Parathyroid adenoma (tissue), 2 donors: ENCODE measurements around the gene PBXIP1.

Source experiments
- H2AFZ ChIP-seq: fragments of 300-600 bp; sonication (generic); one replicate; pipeline ENCODE4 v1.7.0; 2017; ENCODE audit warnings: antibody characterized with exemption, mild to moderate bottlenecking
- H3K27ac ChIP-seq: fragments of 300-600 bp; sonication (generic); one replicate; pipeline ENCODE4 v1.7.0; 2017
- H3K27me3 ChIP-seq: fragments of 300-600 bp; sonication (generic); one replicate; pipeline ENCODE4 v1.7.0; 2017; ENCODE audit warnings: low read length; ENCODE audit not compliant: control insufficient read depth, insufficient read depth
- H3K36me3 ChIP-seq: fragments of 300-600 bp; sonication (generic); one replicate; pipeline ENCODE4 v1.7.0; 2017; ENCODE audit warnings: low read length; ENCODE audit not compliant: control insufficient read depth, insufficient read depth
- H3K4me1 ChIP-seq: fragments of 300-600 bp; sonication (generic); one replicate; pipeline ENCODE4 v1.7.0; 2017; ENCODE audit warnings: control low read depth
- H3K4me2 ChIP-seq: fragments of 300-600 bp; sonication (generic); one replicate; pipeline ENCODE4 v1.7.0; 2017; ENCODE audit warnings: low read length
- H3K4me3 ChIP-seq: fragments of 300-600 bp; sonication (generic); one replicate; pipeline ENCODE4 v1.7.0; 2017; ENCODE audit warnings: low read depth, low read length
- H3K79me2 ChIP-seq: fragments of 300-600 bp; sonication (generic); one replicate; pipeline ENCODE4 v1.7.0; 2017; ENCODE audit warnings: control low read depth
- H3K9ac ChIP-seq: fragments of 300-600 bp; sonication (generic); one replicate; pipeline ENCODE4 v1.7.0; 2017; ENCODE audit warnings: mild to moderate bottlenecking
- H3K9me3 ChIP-seq: fragments of 300-600 bp; sonication (generic); one replicate; pipeline ENCODE4 v1.7.0; 2017; ENCODE audit warnings: low read length; ENCODE audit not compliant: control insufficient read depth
- TF ChIP-seq, protein P1 (sequence below): fragments of 300-600 bp; sonication (generic); IDR thresholded peaks from one replicate; pipeline ENCODE4 v1.7.0; 2017; ENCODE audit warnings: antibody characterized with exemption, mild to moderate bottlenecking
- donor health status: primary hyperparathyroidism.

PBXIP1 gene, protein sequence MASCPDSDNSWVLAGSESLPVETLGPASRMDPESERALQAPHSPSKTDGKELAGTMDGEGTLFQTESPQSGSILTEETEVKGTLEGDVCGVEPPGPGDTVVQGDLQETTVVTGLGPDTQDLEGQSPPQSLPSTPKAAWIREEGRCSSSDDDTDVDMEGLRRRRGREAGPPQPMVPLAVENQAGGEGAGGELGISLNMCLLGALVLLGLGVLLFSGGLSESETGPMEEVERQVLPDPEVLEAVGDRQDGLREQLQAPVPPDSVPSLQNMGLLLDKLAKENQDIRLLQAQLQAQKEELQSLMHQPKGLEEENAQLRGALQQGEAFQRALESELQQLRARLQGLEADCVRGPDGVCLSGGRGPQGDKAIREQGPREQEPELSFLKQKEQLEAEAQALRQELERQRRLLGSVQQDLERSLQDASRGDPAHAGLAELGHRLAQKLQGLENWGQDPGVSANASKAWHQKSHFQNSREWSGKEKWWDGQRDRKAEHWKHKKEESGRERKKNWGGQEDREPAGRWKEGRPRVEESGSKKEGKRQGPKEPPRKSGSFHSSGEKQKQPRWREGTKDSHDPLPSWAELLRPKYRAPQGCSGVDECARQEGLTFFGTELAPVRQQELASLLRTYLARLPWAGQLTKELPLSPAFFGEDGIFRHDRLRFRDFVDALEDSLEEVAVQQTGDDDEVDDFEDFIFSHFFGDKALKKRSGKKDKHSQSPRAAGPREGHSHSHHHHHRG

DNA sequence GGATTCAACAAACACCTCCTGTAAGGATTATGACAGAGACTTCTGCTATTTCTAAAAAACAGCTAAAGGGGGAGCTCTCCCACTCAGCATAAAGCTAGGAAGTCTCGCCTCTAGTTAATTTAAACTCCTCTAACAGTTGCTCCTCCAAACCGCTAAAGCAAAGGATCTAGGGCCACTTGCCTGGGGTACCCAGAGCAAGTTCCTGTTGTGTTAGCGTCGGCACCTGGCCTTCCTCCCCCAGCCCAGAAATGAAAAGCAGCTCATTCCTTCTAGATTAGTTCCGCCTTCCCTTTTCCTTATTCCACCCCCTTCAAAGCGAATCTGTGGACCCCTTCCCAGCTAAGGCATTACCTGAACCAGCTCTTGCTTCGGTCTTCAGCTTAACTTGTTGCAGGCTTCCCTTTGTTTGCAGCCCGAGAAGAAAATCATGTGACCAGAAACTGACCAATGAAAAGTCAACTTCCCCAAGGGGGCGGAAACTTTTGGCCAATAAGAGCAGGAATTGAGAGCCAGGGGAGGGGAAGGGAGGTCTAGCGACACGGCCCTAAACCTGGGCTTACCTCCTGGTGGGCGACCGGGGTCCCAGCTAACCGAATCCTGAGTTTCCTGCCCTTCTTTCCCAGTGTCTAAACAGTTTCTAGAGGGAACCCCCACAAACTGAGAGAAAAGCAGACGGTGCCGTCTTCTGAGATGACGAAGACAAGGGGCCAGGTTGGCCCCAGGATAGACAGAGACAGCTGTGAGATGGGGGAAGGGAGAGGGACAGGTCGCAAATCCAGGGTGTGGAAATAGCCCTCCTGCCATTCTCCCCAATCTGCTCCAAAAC is at the start of gene PBXIP1:
PBXIP1 (minus strand) TSS at position 382 of the 826 bp plus-strand sequence. CDS start 2,378 bp downstream, outside the sequence.
- Histone ChIP-seq H3K9me3 (no peaks in the 10 kb centered on the region), H2AFZ (peak within 1 kb of the TSS; percentile 73), H3K4me3 (peak within 1 kb of the TSS; percentile 85), H3K4me1 (peaks cover 17% of the 10 kb centered on the region), H3K79me2 (no peaks in the 10 kb centered on the region), H3K27ac (peak within 1 kb of the TSS; percentile 56), H3K27me3 (no peaks in the 10 kb centered on the region), H3K36me3 (no peaks in the 10 kb centered on the region), H3K9ac (no peak within 1 kb of the TSS), H3K4me2 (peak within 1 kb of the TSS; percentile 85)
- TF ChIP-seq, protein P1, sequence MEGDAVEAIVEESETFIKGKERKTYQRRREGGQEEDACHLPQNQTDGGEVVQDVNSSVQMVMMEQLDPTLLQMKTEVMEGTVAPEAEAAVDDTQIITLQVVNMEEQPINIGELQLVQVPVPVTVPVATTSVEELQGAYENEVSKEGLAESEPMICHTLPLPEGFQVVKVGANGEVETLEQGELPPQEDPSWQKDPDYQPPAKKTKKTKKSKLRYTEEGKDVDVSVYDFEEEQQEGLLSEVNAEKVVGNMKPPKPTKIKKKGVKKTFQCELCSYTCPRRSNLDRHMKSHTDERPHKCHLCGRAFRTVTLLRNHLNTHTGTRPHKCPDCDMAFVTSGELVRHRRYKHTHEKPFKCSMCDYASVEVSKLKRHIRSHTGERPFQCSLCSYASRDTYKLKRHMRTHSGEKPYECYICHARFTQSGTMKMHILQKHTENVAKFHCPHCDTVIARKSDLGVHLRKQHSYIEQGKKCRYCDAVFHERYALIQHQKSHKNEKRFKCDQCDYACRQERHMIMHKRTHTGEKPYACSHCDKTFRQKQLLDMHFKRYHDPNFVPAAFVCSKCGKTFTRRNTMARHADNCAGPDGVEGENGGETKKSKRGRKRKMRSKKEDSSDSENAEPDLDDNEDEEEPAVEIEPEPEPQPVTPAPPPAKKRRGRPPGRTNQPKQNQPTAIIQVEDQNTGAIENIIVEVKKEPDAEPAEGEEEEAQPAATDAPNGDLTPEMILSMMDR = no peak

DNA sequence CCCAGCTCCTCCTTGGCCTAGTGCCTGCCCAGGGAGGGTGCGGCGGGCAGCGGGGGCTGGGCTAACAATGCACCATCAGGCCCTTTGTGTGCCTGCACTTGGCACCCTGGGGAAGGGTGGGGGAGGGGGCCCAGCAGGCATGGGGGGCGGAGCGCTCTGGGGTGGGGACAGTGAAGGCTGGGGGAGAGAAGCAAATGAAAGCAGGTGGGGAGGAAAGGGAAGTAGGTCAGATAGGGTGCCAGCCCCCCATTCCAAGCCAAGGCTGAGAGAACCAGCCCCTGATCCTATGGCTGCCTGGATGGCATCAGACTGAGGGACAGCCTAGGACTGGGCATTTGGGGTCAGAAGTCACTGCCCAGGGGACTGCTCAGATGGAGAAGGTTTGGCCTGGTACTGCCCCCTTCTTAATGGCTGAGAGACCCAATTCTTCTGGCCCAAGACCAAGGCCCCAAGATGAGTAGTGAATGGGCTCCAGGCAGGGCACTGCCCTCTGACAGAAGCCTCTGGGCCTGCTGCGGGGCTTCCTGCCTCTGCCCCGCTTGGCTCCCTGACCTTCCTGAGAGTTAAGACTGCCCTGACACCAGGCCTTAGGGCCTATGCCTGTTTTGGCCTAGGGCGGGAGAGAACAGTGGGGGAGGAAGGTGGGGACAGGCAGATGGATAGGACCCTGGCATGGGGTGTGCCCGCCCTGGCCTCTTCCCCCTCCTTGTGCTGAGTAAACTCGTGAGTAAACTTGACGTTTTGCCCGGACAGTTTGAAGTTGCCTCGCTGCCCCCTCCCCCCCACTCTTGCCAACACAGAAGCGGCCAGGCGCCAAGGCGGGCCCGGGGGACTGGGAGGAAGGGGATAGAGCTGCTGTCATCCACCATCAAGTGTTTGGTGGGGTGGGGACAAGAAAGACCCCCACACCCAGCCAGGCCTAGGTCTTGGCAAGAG is 49.4 kb upstream of the PBXIP1 start:
- TF ChIP-seq, protein P1 = no peak
- Histone ChIP-seq H3K79me2 (peaks cover 7% of the 10 kb centered on the region), H3K4me3 (peak overlapping the region; percentile 99), H3K36me3 (no peaks in the 10 kb centered on the region), H3K4me1 (peaks cover 10% of the 10 kb centered on the region), H3K9me3 (no peaks in the 10 kb centered on the region), H3K27me3 (no peaks in the 10 kb centered on the region), H3K27ac (peak overlapping the region; percentile 54), H3K9ac (no peak overlapping the region), H3K4me2 (peak overlapping the region; percentile 99), H2AFZ (no peak overlapping the region)

DNA sequence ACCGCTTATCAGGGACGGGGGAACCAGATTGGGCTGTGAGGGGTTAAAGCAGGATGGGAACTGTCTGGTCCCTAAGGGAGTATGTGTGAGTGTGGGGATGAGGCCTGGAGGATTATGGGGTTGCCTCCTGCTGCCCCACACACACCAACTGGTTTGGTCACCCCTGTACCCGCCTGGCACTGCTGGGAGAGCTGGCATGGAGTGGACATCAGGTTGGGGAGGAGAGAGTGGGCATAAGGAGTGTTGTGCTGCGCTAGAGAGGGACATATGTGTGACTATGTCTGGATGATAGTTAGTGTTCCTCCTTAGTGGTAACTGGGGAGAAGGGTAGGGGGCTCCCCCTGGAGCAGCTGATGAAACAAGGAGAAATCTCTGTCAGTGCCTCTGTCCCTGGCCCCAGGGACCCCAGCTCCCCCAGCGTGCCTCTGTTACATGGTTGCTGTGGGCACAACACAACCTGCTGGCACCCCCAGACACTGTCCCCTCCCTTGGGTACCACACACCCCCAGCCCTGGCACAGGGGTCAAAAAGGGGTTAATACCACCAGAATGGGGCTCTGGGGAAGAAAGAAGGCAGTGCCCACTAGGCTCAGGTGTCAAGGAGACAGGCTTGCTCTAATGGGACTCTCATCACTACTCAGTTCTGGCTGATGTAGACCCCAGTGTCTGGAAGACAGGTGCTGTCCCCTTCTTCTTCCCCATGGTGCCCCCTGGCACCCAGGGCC is 48.6 kb upstream of the PBXIP1 start:
- peak overlapping the region; percentile 99 for H3K4me3 ChIP-seq
- TF ChIP-seq, protein P1 = no peak
- H3K27me3 ChIP-seq = no peaks in the 10 kb centered on the region
- no peaks in the 10 kb centered on the region for H3K36me3 ChIP-seq
- H3K27ac ChIP-seq = peak overlapping the region; percentile 69
- H2AFZ ChIP-seq = no peak overlapping the region
- H3K4me2 ChIP-seq = peak overlapping the region; percentile 99
- H3K9ac ChIP-seq = no peak overlapping the region
- no peaks in the 10 kb centered on the region for H3K9me3 ChIP-seq
- peaks cover 7% of the 10 kb centered on the region for H3K79me2 ChIP-seq
- H3K4me1 ChIP-seq = peaks cover 10% of the 10 kb centered on the region
